ENCODE measurements around the gene BICC1.

BICC1 gene

DNA sequence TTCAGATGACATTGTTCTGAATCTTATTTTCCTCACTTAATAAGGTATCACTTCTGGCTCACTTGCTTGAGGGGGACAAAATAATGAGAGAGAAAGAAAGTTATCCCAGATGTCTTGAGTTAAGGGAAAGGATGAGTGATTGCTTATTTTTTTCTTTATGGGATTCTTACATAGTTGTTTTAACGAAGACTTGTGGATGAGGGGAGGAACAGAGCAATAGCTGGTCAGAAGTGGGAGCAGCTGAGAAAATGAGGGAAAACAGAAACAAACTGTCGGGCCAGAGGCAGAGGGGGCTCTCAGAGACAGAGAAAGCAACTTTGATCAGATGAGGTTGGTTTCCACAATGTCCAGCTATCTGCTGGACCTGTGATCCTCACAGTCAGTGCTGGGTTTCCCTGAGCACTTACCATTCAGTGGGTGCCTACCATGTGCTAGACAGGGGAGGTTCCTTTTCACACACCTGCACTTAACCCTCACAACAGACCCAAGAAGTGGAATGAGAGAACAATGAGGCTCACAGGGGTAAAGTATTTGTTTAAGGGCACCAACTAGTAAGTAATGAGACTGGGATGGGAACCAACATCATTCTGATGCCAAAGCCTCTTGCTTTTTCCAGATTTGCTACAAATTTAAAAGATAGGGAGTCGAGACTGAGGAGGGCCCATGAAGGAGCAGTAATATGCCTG, 64.2 kb downstream of the BICC1 start:
- no peak for TF ChIP-seq CTCF (IDR thresholded peaks at IDR 0.05; ENCODE audit: low read depth, low read length)
- H3K4me3 ChIP-seq (ENCODE audit: low read depth, low read length) = no peak overlapping the region
- in situ Hi-C loops (cut with HindIII; ENCODE audit: low sequenced_read_pairs) = no loop called here
- DNase-seq (ENCODE audit: low read depth, low spot score) = no peak

DNA sequence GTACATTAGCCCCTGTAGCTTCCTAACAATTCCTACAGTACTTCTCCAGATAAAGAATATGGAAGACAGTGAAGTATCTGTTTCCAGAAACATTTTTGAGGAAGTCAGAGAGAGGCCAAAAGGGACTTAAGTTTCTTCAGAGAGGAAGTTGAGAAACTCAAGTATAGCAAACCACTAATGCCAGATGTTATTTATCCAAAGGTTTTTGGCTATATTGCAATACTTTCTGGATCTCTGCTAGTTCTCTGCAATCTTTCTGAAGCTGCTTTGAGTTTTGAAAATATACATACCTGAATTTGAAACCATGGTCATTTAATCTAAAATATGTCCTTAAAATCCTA, 64.7 kb downstream of the BICC1 start:
- no peak for TF ChIP-seq CTCF (IDR thresholded peaks at IDR 0.05; ENCODE audit: low read depth, low read length)
- in situ Hi-C loops (cut with HindIII; ENCODE audit: low sequenced_read_pairs) = no loop called here
- H3K4me3 ChIP-seq (ENCODE audit: low read depth, low read length) = no peak overlapping the region
- peak; percentile 61 for DNase-seq (ENCODE audit: low read depth, low spot score)

GRCh38 chr10:58578366-58578765, 65.7 kb downstream of the BICC1 start:
- no peak for DNase-seq (ENCODE audit: low read depth, low spot score)
- in situ Hi-C loops (cut with HindIII; ENCODE audit: low sequenced_read_pairs) = no loop called here
- H3K4me3 ChIP-seq (ENCODE audit: low read depth, low read length) = no peak overlapping the region
- TF ChIP-seq CTCF (IDR thresholded peaks at IDR 0.05; ENCODE audit: low read depth, low read length) = no peak

GRCh38 chr10:58579011-58579655, 66.5 kb downstream of the BICC1 start:
- no peak for DNase-seq (ENCODE audit: low read depth, low spot score)
- no peak overlapping the region for H3K4me3 ChIP-seq (ENCODE audit: low read depth, low read length)
- in situ Hi-C loops (cut with HindIII; ENCODE audit: low sequenced_read_pairs) = no loop called here
- no peak for TF ChIP-seq CTCF (IDR thresholded peaks at IDR 0.05; ENCODE audit: low read depth, low read length)

- in situ Hi-C loops (cut with HindIII; ENCODE audit: low sequenced_read_pairs) = no loop called here
- no peak for DNase-seq (ENCODE audit: low read depth, low spot score)
- H3K4me3 ChIP-seq (ENCODE audit: low read depth, low read length) = no peak overlapping the region
- no peak for TF ChIP-seq CTCF (IDR thresholded peaks at IDR 0.05; ENCODE audit: low read depth, low read length)
These were observed 69.4 kb downstream of the BICC1 start for GRCh38 chr10:58582045-58582444.

DNA sequence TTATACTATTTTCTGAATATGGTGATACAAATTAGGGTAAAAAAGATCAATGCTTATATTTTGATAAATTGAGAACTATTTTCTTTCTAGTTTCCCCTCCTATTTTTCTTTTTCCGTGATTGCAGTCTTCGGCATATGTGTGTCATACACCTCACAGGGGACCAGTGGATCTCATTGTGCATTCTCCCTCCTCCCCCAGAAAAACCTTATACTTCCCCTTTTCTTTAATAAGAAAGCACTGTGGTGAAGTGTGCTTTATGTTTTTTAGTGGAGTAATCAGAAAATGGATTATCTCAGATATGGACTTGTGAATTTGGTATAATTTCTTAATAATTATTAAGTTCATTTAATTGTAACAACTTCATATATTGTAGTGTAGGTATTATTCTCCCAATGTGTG, 72.8 kb downstream of the BICC1 start:
- in situ Hi-C loops (cut with HindIII; ENCODE audit: low sequenced_read_pairs) = no loop called here
- DNase-seq (ENCODE audit: low read depth, low spot score) = no peak
- H3K4me3 ChIP-seq (ENCODE audit: low read depth, low read length) = no peak overlapping the region
- no peak for TF ChIP-seq CTCF (IDR thresholded peaks at IDR 0.05; ENCODE audit: low read depth, low read length)

Data from astrocyte of the spinal cord (primary cell).